SK-N-SH (cell line): ENCODE results near the gene BORA. TPM values are rescaled to one million over a fixed set of nuclear protein-coding genes. Genes with fewer than 3 reads are reported as not detected.
A peak's percentile ranks its signal among the peaks of the same experiment; 100 is the strongest.

Experiments
- CTCF ChIA-PET: fragments of 300-600, 350-600 bp; formaldehyde crosslinking; extraction: SDS; loops from one replicate; lab custom pipeline; 2021; lab: Yijun Ruan, JAX
- POLR2A ChIA-PET: fragments of 350-600 bp; sonication (Branson Sonifier 250); formaldehyde crosslinking; extraction: SDS; loops from one replicate; lab custom pipeline; 2020; ENCODE audit warnings: antibody characterized with exemption, inconsistent platforms; lab: Yijun Ruan, JAX
- DNase-seq: peaks from one replicate; pipeline ENCODE4 v3.0.0; 2012
- H2AFZ ChIP-seq: fragments of 200-600 bp; sonication (generic); 2 replicates; pipeline ENCODE4 v1.8.1; 2016; ENCODE audit warnings: antibody characterized with exemption, mild to moderate bottlenecking, low read depth
- H3F3A ChIP-seq: fragments of 200-600 bp; sonication (generic); replicated peaks from 2 replicates; pipeline ENCODE3; 2016; ENCODE audit warnings: antibody characterized with exemption, mild to moderate bottlenecking; ENCODE audit not compliant: insufficient read depth
- H3K27ac ChIP-seq, 2 experiments: fragments of 200-500 bp in 1 of 2; fragments of 200-600 bp in 1 of 2; sonication (Bioruptor generic) in 1 of 2; sonication (generic), shearing (Covaris generic) in 1 of 2; 2 replicates each; pipeline versions ENCODE4 v1.5.1 to v1.6.1; 2014 to 2016; ENCODE audit warnings: low read depth in 2 of 2, inconsistent platforms in 1 of 2, low read length in 1 of 2, mild to moderate bottlenecking in 1 of 2, mixed read lengths in 1 of 2
- H3K27me3 ChIP-seq: fragments of 200-600 bp; sonication (generic), shearing (Covaris generic); 2 replicates; pipeline ENCODE4 v1.6.1; 2016; ENCODE audit warnings: mixed run types; ENCODE audit not compliant: insufficient read depth
- H3K36me3 ChIP-seq, 2 experiments: fragments of 200-500 bp in 1 of 2; fragments of 200-600 bp in 1 of 2; sonication (Bioruptor generic) in 1 of 2; sonication (generic) in 1 of 2; replicated peaks in 1 of 2; 2 replicates each; pipeline versions ENCODE3 to v1.5.1; 2014 to 2016; ENCODE audit warnings: low read length in 1 of 2, mild to moderate bottlenecking in 1 of 2; ENCODE audit not compliant: insufficient read depth in 2 of 2, control insufficient read depth in 1 of 2
- H3K4me1 ChIP-seq, 2 experiments: fragments of 200-500 bp in 1 of 2; fragments of 200-600 bp in 1 of 2; sonication (Bioruptor generic) in 1 of 2; sonication (generic), shearing (Covaris generic) in 1 of 2; 2 replicates each; pipeline versions ENCODE4 v1.5.1 to v1.6.1; 2014 to 2016; ENCODE audit warnings: low read depth in 1 of 2, low read length in 1 of 2, mixed run types in 1 of 2; ENCODE audit not compliant: insufficient read depth in 2 of 2, control insufficient read depth in 1 of 2
- H3K4me2 ChIP-seq: fragments of 200-600 bp; sonication (generic), shearing (Covaris generic); 2 replicates; pipeline ENCODE4 v1.6.1; 2017; ENCODE audit warnings: mixed run types
- H3K4me3 ChIP-seq, 2 experiments: fragments of 200-500 bp in 1 of 2; fragments of 200-600 bp in 1 of 2; sonication (Bioruptor generic) in 1 of 2; sonication (generic), shearing (Covaris generic) in 1 of 2; 2 replicates each; pipeline versions ENCODE4 v1.5.1 to v1.8.1; 2014 to 2016; ENCODE audit warnings: low read depth in 2 of 2, inconsistent platforms in 1 of 2, low read length in 1 of 2, mild to moderate bottlenecking in 1 of 2, mixed read lengths in 1 of 2, moderate library complexity in 1 of 2
- H3K79me2 ChIP-seq: fragments of 200-600 bp; sonication (generic); 2 replicates; pipeline ENCODE4 v1.8.1; 2017; ENCODE audit warnings: mild to moderate bottlenecking; ENCODE audit not compliant: insufficient read depth
- H3K9ac ChIP-seq: fragments of 200-600 bp; sonication (generic); 2 replicates; pipeline ENCODE4 v1.6.1; 2017; ENCODE audit warnings: mixed run types
- H3K9me2 ChIP-seq: fragments of 200-600 bp; sonication (generic); 2 replicates; pipeline ENCODE4 v1.6.1; 2017; ENCODE audit warnings: mixed run types
- H3K9me3 ChIP-seq: fragments of 200-600 bp; sonication (generic); 2 replicates; pipeline ENCODE4 v1.6.1; 2017; ENCODE audit warnings: mixed run types, mild to moderate bottlenecking, moderate library complexity
- H4K20me1 ChIP-seq: fragments of 200-600 bp; sonication (generic); 2 replicates; pipeline ENCODE4 v1.6.1; 2017; ENCODE audit warnings: mild to moderate bottlenecking, mixed run types; ENCODE audit not compliant: insufficient read depth
- CHD2 ChIP-seq: fragments of 150-350 bp; IDR thresholded peaks from 2 replicates; pipeline ENCODE4 v1.6.1; 2018; ENCODE audit warnings: low read length; ENCODE audit not compliant: partially characterized antibody
- EP300 ChIP-seq, 2 experiments: IDR thresholded peaks; 2 replicates each; pipeline versions ENCODE4 v1.4.0 to v1.6.1; 2012; ENCODE audit warnings: borderline replicate concordance in 1 of 2, low read depth in 1 of 2, low read length in 1 of 2
- EZH2phosphoT487 ChIP-seq: fragments of 200-600 bp; sonication (generic); IDR thresholded peaks from 2 replicates; pipeline ENCODE4 v1.6.1; 2017; ENCODE audit warnings: low read depth, mixed run types, mild to moderate bottlenecking, antibody characterized with exemption, moderate library complexity, borderline replicate concordance
- FOSL2 ChIP-seq: IDR thresholded peaks from 2 replicates; pipeline ENCODE4 v1.4.0; 2012; ENCODE audit warnings: low read depth, mild to moderate bottlenecking, moderate library complexity, borderline replicate concordance
- GABPA ChIP-seq: IDR thresholded peaks from 2 replicates; pipeline ENCODE4 v1.4.0; 2012; ENCODE audit warnings: low read depth, mild to moderate bottlenecking
- GATA2 ChIP-seq: sonication (generic); formaldehyde crosslinking; IDR thresholded peaks from 2 replicates; pipeline ENCODE4 v1.5.0; 2020; ENCODE audit warnings: mild to moderate bottlenecking, missing genetic modification reagents
- NFIC ChIP-seq: IDR thresholded peaks from 2 replicates; pipeline ENCODE4 v1.4.0; 2012; ENCODE audit warnings: borderline replicate concordance
- NRF1 ChIP-seq: IDR thresholded peaks from 2 replicates; pipeline ENCODE4 v1.6.1; 2012; ENCODE audit warnings: low read depth, mild to moderate bottlenecking, low read length
- POLR2AphosphoS5 ChIP-seq: IDR thresholded peaks from 2 replicates; pipeline ENCODE4 v1.6.1; 2012; ENCODE audit warnings: low read depth, low read length
- RAD21 ChIP-seq: IDR thresholded peaks from 2 replicates; pipeline ENCODE4 v1.6.1; 2012; ENCODE audit warnings: mild to moderate bottlenecking, low read length
- RFX5 ChIP-seq: IDR thresholded peaks from 2 replicates; pipeline ENCODE4 v1.6.1; 2012; ENCODE audit warnings: mild to moderate bottlenecking, improper control_type of control experiment, low read length
- RXRA ChIP-seq: IDR thresholded peaks from 2 replicates; pipeline ENCODE4 v1.4.0; 2012; ENCODE audit warnings: low read depth, mild to moderate bottlenecking, borderline replicate concordance
- SIN3A ChIP-seq: IDR thresholded peaks from 2 replicates; pipeline ENCODE4 v1.6.1; 2012; ENCODE audit warnings: low read depth, mild to moderate bottlenecking, low read length, moderate library complexity, borderline replicate concordance
- SMC3 ChIP-seq: IDR thresholded peaks from 2 replicates; pipeline ENCODE4 v1.6.1; 2012; ENCODE audit warnings: low read depth, low read length, improper control_type of control experiment
- TAF1 ChIP-seq: IDR thresholded peaks from 2 replicates; pipeline ENCODE4 v1.6.1; 2012; ENCODE audit warnings: low read depth, mild to moderate bottlenecking, low read length, moderate library complexity, borderline replicate concordance
- YY1 ChIP-seq: IDR thresholded peaks from 2 replicates; pipeline ENCODE4 v1.4.0; 2012; ENCODE audit warnings: low read depth, mild to moderate bottlenecking
- WGBS: methylation state at CpG from one replicate; pipeline ENCODE4 v1.1.6; 2017; ENCODE audit warnings: low lambda C conversion rate; 5-methylcytosine and 5-hydroxymethylcytosine counted together
- polyA plus RNA-seq, 3 experiments: library from polyadenylated mRNA; depleted of rRNA; stranded (reverse); fragments of >200 nt; gene quantifications; 2 replicates each; pipeline ENCODE4 v1.2.3, GENCODE V29; 2012
- TF ChIP-seq, protein P1 (sequence below): IDR thresholded peaks from 2 replicates; pipeline ENCODE4 v1.4.0; 2012; ENCODE audit warnings: low read depth, borderline replicate concordance
- TF ChIP-seq, protein P2 (sequence below): fragments of 150-350 bp; IDR thresholded peaks from 2 replicates; pipeline ENCODE4 v1.6.1; 2017; ENCODE audit warnings: antibody characterized with exemption, low read length, low read depth, borderline replicate concordance
- TF ChIP-seq, protein P3 (sequence below): IDR thresholded peaks from 2 replicates; pipeline ENCODE4 v1.6.1; 2012; ENCODE audit warnings: mild to moderate bottlenecking, low read depth, low read length, moderate library complexity
- TF ChIP-seq, protein P4 (sequence below): fragments of 200-600 bp; sonication (generic); IDR thresholded peaks from 2 replicates; pipeline ENCODE4 v1.6.1; 2017; ENCODE audit warnings: antibody characterized with exemption, mild to moderate bottlenecking, moderate library complexity

Gene BORA
- polyA plus RNA-seq, 1 of the 3 experiments (the other 2 are of a cell fraction) = 1.4 TPM

DNA sequence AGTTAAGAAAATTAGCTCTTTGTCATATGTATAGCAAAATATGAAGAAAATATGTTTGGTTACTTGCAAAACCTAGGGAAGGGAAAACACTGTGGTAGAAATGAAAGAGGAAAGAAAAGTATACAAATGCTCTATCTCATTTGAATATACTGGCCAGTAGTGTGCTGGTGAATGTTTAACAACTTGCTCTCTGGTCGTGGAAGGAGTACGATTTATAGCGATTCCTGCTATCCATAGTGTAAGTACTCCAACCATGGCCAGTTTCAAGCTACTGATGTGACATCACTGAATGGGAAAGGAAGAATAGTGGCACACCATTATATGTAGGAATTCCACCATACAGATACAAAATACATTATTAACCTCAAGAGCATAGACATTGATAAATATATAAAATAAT lies 9.3 kb downstream of the BORA start:
- H3K4me2 ChIP-seq = no peak overlapping the region
- no peak for TF ChIP-seq NFIC
- no peak for TF ChIP-seq POLR2AphosphoS5
- TF ChIP-seq YY1 = no peak
- TF ChIP-seq GATA2 (CRISPR knock-in tag) = no peak
- TF ChIP-seq, protein P1, sequence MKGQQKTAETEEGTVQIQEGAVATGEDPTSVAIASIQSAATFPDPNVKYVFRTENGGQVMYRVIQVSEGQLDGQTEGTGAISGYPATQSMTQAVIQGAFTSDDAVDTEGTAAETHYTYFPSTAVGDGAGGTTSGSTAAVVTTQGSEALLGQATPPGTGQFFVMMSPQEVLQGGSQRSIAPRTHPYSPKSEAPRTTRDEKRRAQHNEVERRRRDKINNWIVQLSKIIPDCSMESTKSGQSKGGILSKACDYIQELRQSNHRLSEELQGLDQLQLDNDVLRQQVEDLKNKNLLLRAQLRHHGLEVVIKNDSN = no peak
- TF ChIP-seq NRF1 = no peak
- TF ChIP-seq CHD2 = no peak
- no peak for TF ChIP-seq SMC3
- TF ChIP-seq, all 33 proteins: peak for 0
- H3K4me3 ChIP-seq = no peak overlapping the region
- H2AFZ ChIP-seq = no peak overlapping the region
- H3K79me2 ChIP-seq = peaks cover 55% of the 10 kb centered on the region
- H3K27me3 ChIP-seq = no peaks in the 10 kb centered on the region
- no peak overlapping the region for H3K27ac ChIP-seq
- POLR2A ChIA-PET = no interaction called here
- no peak overlapping the region for H3K9ac ChIP-seq
- peaks cover 38 to 40% of the 10 kb centered on the region in 2 experiments for H3K36me3 ChIP-seq
- no peaks in the 10 kb centered on the region for H4K20me1 ChIP-seq
- H3K4me1 ChIP-seq = no peaks in the 10 kb centered on the region; a peak in 2 of 4 replicates
- no peaks in the 10 kb centered on the region for H3F3A ChIP-seq
- H3K9me2 ChIP-seq = no peaks in the 10 kb centered on the region
- no peak for DNase-seq
- 88% methylated on average over 3 of the region's 3 CpGs for WGBS
- CTCF ChIA-PET = no interaction called here
- H3K9me3 ChIP-seq = no peaks in the 10 kb centered on the region

DNA sequence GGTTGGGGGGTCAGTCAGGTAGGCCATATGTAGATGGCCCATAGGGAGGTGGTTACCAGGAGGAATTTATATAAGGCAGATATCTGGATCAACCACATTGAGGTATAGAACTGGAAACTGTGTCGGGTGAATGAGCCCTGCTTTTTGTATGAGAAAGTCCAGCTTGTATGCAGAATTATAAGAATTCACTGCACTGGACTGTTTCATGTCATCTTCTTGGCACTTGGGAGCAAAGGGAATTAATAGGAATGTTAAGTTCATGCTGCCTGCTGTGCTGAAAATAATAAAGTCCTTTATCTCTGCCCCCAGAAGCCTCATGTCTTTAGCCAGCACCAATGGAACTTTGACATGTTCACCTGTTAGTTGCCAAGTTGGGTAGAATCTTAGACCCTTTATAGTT lies 12.3 kb downstream of the BORA start:
- H3K79me2 ChIP-seq = peaks cover 46% of the 10 kb centered on the region; the same call in 1 of the 2 replicates
- H3K4me2 ChIP-seq = no peak overlapping the region
- CTCF ChIA-PET = no interaction called here
- no peak for DNase-seq
- H2AFZ ChIP-seq = no peak overlapping the region
- H4K20me1 ChIP-seq = no peaks in the 10 kb centered on the region
- WGBS = 64% methylated on average over 1 of the region's 1 CpG
- no peak overlapping the region for H3K4me3 ChIP-seq
- POLR2A ChIA-PET = no interaction called here
- H3K36me3 ChIP-seq = peaks cover 41% of the 10 kb centered on the region in 2 experiments
- H3K27me3 ChIP-seq = no peaks in the 10 kb centered on the region
- no peaks in the 10 kb centered on the region for H3K9me3 ChIP-seq
- no peak overlapping the region for H3K9ac ChIP-seq
- peak overlapping the region in 1 of 2 experiments; percentile 40; a peak in 1 of 4 replicates for H3K27ac ChIP-seq
- no peaks in the 10 kb centered on the region for H3F3A ChIP-seq
- no peaks in the 10 kb centered on the region; a peak in 2 of 4 replicates for H3K4me1 ChIP-seq
- no peak for TF ChIP-seq RFX5
- TF ChIP-seq SIN3A = no peak
- TF ChIP-seq TAF1 = no peak
- TF ChIP-seq RAD21 = no peak
- TF ChIP-seq EP300 (IDR thresholded peaks at IDR 0.05; ENCODE audit: borderline replicate concordance in 1 of 2, low read depth in 1 of 2, low read length in 1 of 2) = no peak
- no peak for TF ChIP-seq GABPA
- no peak for TF ChIP-seq FOSL2
- TF ChIP-seq EZH2phosphoT487 = no peak
- TF ChIP-seq, protein P2, sequence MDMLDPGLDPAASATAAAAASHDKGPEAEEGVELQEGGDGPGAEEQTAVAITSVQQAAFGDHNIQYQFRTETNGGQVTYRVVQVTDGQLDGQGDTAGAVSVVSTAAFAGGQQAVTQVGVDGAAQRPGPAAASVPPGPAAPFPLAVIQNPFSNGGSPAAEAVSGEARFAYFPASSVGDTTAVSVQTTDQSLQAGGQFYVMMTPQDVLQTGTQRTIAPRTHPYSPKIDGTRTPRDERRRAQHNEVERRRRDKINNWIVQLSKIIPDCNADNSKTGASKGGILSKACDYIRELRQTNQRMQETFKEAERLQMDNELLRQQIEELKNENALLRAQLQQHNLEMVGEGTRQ = no peak
- TF ChIP-seq YY1 = no peak
- TF ChIP-seq, protein P3, sequence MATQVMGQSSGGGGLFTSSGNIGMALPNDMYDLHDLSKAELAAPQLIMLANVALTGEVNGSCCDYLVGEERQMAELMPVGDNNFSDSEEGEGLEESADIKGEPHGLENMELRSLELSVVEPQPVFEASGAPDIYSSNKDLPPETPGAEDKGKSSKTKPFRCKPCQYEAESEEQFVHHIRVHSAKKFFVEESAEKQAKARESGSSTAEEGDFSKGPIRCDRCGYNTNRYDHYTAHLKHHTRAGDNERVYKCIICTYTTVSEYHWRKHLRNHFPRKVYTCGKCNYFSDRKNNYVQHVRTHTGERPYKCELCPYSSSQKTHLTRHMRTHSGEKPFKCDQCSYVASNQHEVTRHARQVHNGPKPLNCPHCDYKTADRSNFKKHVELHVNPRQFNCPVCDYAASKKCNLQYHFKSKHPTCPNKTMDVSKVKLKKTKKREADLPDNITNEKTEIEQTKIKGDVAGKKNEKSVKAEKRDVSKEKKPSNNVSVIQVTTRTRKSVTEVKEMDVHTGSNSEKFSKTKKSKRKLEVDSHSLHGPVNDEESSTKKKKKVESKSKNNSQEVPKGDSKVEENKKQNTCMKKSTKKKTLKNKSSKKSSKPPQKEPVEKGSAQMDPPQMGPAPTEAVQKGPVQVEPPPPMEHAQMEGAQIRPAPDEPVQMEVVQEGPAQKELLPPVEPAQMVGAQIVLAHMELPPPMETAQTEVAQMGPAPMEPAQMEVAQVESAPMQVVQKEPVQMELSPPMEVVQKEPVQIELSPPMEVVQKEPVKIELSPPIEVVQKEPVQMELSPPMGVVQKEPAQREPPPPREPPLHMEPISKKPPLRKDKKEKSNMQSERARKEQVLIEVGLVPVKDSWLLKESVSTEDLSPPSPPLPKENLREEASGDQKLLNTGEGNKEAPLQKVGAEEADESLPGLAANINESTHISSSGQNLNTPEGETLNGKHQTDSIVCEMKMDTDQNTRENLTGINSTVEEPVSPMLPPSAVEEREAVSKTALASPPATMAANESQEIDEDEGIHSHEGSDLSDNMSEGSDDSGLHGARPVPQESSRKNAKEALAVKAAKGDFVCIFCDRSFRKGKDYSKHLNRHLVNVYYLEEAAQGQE = no peak
- TF ChIP-seq, protein P4, sequence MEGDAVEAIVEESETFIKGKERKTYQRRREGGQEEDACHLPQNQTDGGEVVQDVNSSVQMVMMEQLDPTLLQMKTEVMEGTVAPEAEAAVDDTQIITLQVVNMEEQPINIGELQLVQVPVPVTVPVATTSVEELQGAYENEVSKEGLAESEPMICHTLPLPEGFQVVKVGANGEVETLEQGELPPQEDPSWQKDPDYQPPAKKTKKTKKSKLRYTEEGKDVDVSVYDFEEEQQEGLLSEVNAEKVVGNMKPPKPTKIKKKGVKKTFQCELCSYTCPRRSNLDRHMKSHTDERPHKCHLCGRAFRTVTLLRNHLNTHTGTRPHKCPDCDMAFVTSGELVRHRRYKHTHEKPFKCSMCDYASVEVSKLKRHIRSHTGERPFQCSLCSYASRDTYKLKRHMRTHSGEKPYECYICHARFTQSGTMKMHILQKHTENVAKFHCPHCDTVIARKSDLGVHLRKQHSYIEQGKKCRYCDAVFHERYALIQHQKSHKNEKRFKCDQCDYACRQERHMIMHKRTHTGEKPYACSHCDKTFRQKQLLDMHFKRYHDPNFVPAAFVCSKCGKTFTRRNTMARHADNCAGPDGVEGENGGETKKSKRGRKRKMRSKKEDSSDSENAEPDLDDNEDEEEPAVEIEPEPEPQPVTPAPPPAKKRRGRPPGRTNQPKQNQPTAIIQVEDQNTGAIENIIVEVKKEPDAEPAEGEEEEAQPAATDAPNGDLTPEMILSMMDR = no peak
- no peak for TF ChIP-seq RXRA
- TF ChIP-seq, all 33 proteins: peak for 0
- H3K9me2 ChIP-seq = no peaks in the 10 kb centered on the region
